ENCODE data around the gene MEA1. TPM values are rescaled to one million over a fixed set of nuclear protein-coding genes. Genes with fewer than 3 reads are reported as not detected.

MEA1 gene
- total and polyA plus RNA-seq, 2 of the 4 experiments (the other 2 are of a cell fraction): 116 to 126 TPM

GRCh38 chr6:43043310-43043709, 29.6 kb upstream of the MEA1 start:
- no peak overlapping the region for H3K4me2 ChIP-seq (ENCODE audit: low read depth, low read length)
- H3K56ac ChIP-seq (ENCODE audit: extremely low read depth, insufficient read depth, low read length): no peak overlapping the region
- H3K9me1 ChIP-seq (ENCODE audit: insufficient read depth, low read length): no peaks in the 10 kb centered on the region
- H3K27ac ChIP-seq (ENCODE audit: insufficient read depth, low read length): no peak overlapping the region
- no peak overlapping the region for H3K9ac ChIP-seq (ENCODE audit: low read depth, low read length)
- no peak overlapping the region for H2BK120ac ChIP-seq (ENCODE audit: low read depth, low read length)
- no peak overlapping the region for H4K5ac ChIP-seq (ENCODE audit: low read depth, low read length)
- peaks cover 0 to 5% of the 10 kb centered on the region in 2 experiments; a peak in 1 of 4 replicates for H3K79me1 ChIP-seq (ENCODE audit: low read depth in 1 of 2, low read length in 2 of 2)
- H3K14ac ChIP-seq (replicated peaks; ENCODE audit: low read depth, low read length): no peak overlapping the region
- intact Hi-C loops (cut with micrococcal nuclease) (no loop called here), in situ Hi-C loops (cut with MboI; ENCODE audit: low sequenced_read_pairs) (no loop called here), dilution Hi-C loops (cut with HindIII; ENCODE audit: low sequenced_read_pairs, unreplicated experiment) (no loop called here)
- TF ChIP-seq MXI1 (IDR thresholded peaks at IDR 0.05; ENCODE audit: borderline replicate concordance, low read depth, low read length) (no peak), CHD1 (IDR thresholded peaks at IDR 0.05; ENCODE audit: low read depth, low read length) (no peak), CEBPB (IDR thresholded peaks at IDR 0.05; ENCODE audit: low read depth, low read length) (no peak), SMC3 (IDR thresholded peaks at IDR 0.05; ENCODE audit: low read depth, low read length) (no peak), RFX5 (IDR thresholded peaks at IDR 0.05; ENCODE audit: low read depth, low read length) (no peak), RCOR1 (IDR thresholded peaks at IDR 0.05; ENCODE audit: insufficient replicate concordance, low read length) (no peak), MAZ (IDR thresholded peaks at IDR 0.05; ENCODE audit: borderline replicate concordance, low read depth, low read length) (no peak), BHLHE40 (IDR thresholded peaks at IDR 0.05; ENCODE audit: low read depth, low read length) (no peak), MAFK (IDR thresholded peaks at IDR 0.05; ENCODE audit: low read depth, low read length) (no peak)
- TF ChIP-seq, protein P1, sequence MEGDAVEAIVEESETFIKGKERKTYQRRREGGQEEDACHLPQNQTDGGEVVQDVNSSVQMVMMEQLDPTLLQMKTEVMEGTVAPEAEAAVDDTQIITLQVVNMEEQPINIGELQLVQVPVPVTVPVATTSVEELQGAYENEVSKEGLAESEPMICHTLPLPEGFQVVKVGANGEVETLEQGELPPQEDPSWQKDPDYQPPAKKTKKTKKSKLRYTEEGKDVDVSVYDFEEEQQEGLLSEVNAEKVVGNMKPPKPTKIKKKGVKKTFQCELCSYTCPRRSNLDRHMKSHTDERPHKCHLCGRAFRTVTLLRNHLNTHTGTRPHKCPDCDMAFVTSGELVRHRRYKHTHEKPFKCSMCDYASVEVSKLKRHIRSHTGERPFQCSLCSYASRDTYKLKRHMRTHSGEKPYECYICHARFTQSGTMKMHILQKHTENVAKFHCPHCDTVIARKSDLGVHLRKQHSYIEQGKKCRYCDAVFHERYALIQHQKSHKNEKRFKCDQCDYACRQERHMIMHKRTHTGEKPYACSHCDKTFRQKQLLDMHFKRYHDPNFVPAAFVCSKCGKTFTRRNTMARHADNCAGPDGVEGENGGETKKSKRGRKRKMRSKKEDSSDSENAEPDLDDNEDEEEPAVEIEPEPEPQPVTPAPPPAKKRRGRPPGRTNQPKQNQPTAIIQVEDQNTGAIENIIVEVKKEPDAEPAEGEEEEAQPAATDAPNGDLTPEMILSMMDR (conservative IDR thresholded peaks at IDR 0.05; ENCODE audit: low read depth, low read length): no peak
- no peak overlapping the region for H2BK20ac ChIP-seq (ENCODE audit: low read depth, low read length)
- no peak for ATAC-seq (ENCODE audit: low read depth)
- H3K36me3 ChIP-seq (ENCODE audit: control insufficient read depth, insufficient read depth, low read length): peaks cover 73% of the 10 kb centered on the region
- no peaks in the 10 kb centered on the region for H3K9me3 ChIP-seq (ENCODE audit: control insufficient read depth, insufficient read depth, low read length)
- H4K20me1 ChIP-seq (ENCODE audit: insufficient read depth, low read length): no peaks in the 10 kb centered on the region
- no peak overlapping the region for H4K8ac ChIP-seq (ENCODE audit: low read depth in 2 of 2, low read length in 2 of 2)
- no peak overlapping the region for H3K23ac ChIP-seq (ENCODE audit: low read depth, low read length)
- H2BK15ac ChIP-seq (ENCODE audit: low read depth, low read length): no peak overlapping the region
- no peaks in the 10 kb centered on the region for H3K27me3 ChIP-seq (ENCODE audit: control insufficient read depth, insufficient read depth, low read length)
- WGBS, 2 experiments (ENCODE audit: extremely low coverage in 2 of 2, insufficient read length in 1 of 2): 100% methylated on average over 4 of the region's 9 CpGs; no CpG with 5 or more reads in 1 of the 2 experiments
- H4K91ac ChIP-seq (ENCODE audit: insufficient read depth, low read depth, low read length): no peak overlapping the region
- H2AK5ac ChIP-seq (ENCODE audit: low read depth, low read length): no peak overlapping the region
- no peak overlapping the region for H2AK9ac ChIP-seq (replicated peaks; ENCODE audit: low read depth, low read length, poor library complexity)
- H3K4ac ChIP-seq (ENCODE audit: low read depth, low read length): no peak overlapping the region
- H3K4me3 ChIP-seq (ENCODE audit: insufficient read depth, low read depth, low read length): no peak overlapping the region
- ChIA-PET CTCF (no interaction called here), POLR2A (ENCODE audit: unreplicated experiment) (no interaction called here)
- H2AFZ ChIP-seq (replicated peaks; ENCODE audit: low read length, poor library complexity): no peak overlapping the region
- no peak overlapping the region for H2BK5ac ChIP-seq (ENCODE audit: low read depth, low read length, poor library complexity, severe bottlenecking)
- no peak for DNase-seq
- H3K4me1 ChIP-seq (ENCODE audit: control insufficient read depth, insufficient read depth, low read length): no peaks in the 10 kb centered on the region
- no peak overlapping the region for H3K18ac ChIP-seq (ENCODE audit: low read depth, low read length)
- no TSS peak for BruUV-seq (replicated peaks)

Data from IMR-90 (cell line).